Neural cell (in vitro differentiated cells): Measurements from ENCODE around the gene MYNN.

ENCODE experiments used
- EP300 ChIP-seq: fragments of 450-650 bp; conservative IDR thresholded peaks from 2 replicates; pipeline ENCODE4 v1.6.1; 2014; ENCODE audit warnings: antibody characterized with exemption, mild to moderate bottlenecking, moderate library complexity; ENCODE audit not compliant: poor library complexity, severe bottlenecking
- EZH2 ChIP-seq: fragments of 200-600, 300-800 bp; shearing (Covaris generic), sonication (generic); IDR thresholded peaks from 2 replicates; pipeline ENCODE4 v1.6.1; 2014; ENCODE audit warnings: antibody characterized with exemption, low read length, borderline replicate concordance, mild to moderate bottlenecking; ENCODE audit not compliant: insufficient read depth, poor library complexity, severe bottlenecking
- MXI1 ChIP-seq: fragments of 450-650 bp; conservative IDR thresholded peaks from 2 replicates; pipeline ENCODE4 v1.6.1; 2014; ENCODE audit warnings: antibody characterized with exemption, mild to moderate bottlenecking; ENCODE audit not compliant: poor library complexity, severe bottlenecking
- POLR2AphosphoS5 ChIP-seq: IDR thresholded peaks from 2 replicates; pipeline ENCODE4 v1.6.1; 2012
- RAD21 ChIP-seq: fragments of 450-650 bp; conservative IDR thresholded peaks from 2 replicates; pipeline ENCODE4 v1.6.1; 2014; ENCODE audit warnings: antibody characterized with exemption, mild to moderate bottlenecking, moderate library complexity
- REST ChIP-seq: IDR thresholded peaks from 2 replicates; pipeline ENCODE4 v1.6.1; 2012; ENCODE audit warnings: borderline replicate concordance
- TAF1 ChIP-seq: IDR thresholded peaks from 2 replicates; pipeline ENCODE4 v1.6.1; 2012; ENCODE audit warnings: low read depth
- TF ChIP-seq, protein P1 (sequence below): fragments of 450-650 bp; IDR thresholded peaks from 2 replicates; pipeline ENCODE4 v1.5.1; 2014; ENCODE audit warnings: antibody characterized with exemption, mild to moderate bottlenecking, moderate library complexity; ENCODE audit not compliant: poor library complexity, severe bottlenecking

DNA sequence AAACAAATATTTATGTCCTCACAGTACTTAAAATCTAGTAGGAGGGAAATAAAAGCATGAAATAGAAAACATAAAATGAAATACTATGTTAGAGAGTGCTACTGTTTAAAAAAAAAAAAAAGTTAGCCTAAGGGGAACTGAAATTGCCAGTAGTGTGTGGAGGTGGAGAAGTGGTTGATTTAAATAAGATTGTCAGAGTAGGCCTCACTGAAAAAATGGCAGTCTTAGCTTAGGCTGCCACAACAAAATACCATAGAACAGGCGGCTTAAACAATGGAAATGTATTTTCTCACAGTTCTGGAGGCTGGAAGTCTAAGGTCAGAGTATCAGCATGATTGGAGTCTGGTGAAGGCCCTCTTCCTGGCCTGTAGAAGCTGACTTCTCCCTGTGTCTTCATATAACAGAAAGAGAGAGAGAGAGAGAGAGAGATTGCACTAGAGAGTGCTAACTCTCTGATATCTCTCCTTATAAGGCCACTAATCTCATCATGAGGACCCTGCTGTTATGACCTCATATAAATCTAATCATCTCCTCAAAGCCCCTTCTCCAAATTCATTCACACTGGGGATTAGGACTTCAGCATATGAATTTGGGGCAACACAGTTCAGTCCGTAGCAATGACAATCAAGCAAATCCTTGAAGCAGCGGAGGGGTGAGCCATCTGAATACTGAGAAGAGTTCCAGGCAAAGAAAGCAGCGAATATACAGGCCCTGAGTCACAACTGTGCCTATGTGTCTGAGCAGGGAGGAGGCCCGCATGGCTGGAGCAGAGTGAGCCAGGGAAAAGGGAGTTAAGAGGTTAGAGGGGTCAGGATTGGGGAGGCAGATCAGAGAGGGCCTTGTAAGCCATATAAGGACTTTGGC lies 63.1 kb downstream of the MYNN start:
- TF ChIP-seq REST (no peak), TAF1 (no peak), RAD21 (no peak), EZH2 (no peak), EP300 (no peak), POLR2AphosphoS5 (no peak), MXI1 (no peak)
- TF ChIP-seq, protein P1, sequence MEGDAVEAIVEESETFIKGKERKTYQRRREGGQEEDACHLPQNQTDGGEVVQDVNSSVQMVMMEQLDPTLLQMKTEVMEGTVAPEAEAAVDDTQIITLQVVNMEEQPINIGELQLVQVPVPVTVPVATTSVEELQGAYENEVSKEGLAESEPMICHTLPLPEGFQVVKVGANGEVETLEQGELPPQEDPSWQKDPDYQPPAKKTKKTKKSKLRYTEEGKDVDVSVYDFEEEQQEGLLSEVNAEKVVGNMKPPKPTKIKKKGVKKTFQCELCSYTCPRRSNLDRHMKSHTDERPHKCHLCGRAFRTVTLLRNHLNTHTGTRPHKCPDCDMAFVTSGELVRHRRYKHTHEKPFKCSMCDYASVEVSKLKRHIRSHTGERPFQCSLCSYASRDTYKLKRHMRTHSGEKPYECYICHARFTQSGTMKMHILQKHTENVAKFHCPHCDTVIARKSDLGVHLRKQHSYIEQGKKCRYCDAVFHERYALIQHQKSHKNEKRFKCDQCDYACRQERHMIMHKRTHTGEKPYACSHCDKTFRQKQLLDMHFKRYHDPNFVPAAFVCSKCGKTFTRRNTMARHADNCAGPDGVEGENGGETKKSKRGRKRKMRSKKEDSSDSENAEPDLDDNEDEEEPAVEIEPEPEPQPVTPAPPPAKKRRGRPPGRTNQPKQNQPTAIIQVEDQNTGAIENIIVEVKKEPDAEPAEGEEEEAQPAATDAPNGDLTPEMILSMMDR, result no peak
